Tibial nerve (tissue), 4 donors: ENCODE measurements around the gene PICK1. TPM values are rescaled to one million over a fixed set of nuclear protein-coding genes. Genes with fewer than 3 reads are reported as not detected.

Experiments
- DNase-seq, 2 donors: peaks; one replicate each; pipeline ENCODE4 v3.0.0-alpha.2; 2019; ENCODE audit warnings: low spot score in 2 of 2
- H3K27ac ChIP-seq, 4 donors: fragments of 200-600 bp; sonication (generic) in 3 of 4; one replicate each; pipeline ENCODE4 v1.5.1; 2017 to 2019; ENCODE audit warnings: mild to moderate bottlenecking in 1 of 4
- H3K27me3 ChIP-seq, 2 donors: fragments of 200-600 bp; sonication (generic) in 1 of 2; one replicate each; pipeline versions ENCODE4 v1.5.1 to v1.6.0; 2017 to 2019
- H3K36me3 ChIP-seq, 3 donors: fragments of 200-600 bp; sonication (generic); one replicate each; pipeline ENCODE4 v1.5.1; 2018 to 2019
- H3K4me1 ChIP-seq, 4 donors: fragments of 200-600 bp; sonication (generic) in 3 of 4; one replicate each; pipeline ENCODE4 v1.5.1; 2017 to 2019
- H3K4me3 ChIP-seq, 4 donors: fragments of 200-600 bp; sonication (generic) in 3 of 4; one replicate each; pipeline ENCODE4 v1.5.1; 2017 to 2019; ENCODE audit warnings: mild to moderate bottlenecking in 1 of 4, moderate library complexity in 1 of 4
- H3K9me3 ChIP-seq, 4 donors: fragments of 200-600 bp; sonication (generic) in 3 of 4; one replicate each; pipeline ENCODE4 v1.5.1; 2017 to 2019
- EP300 ChIP-seq, 2 donors: sonication (generic); formaldehyde crosslinking; IDR thresholded peaks; one replicate each; pipeline ENCODE4 v1.6.1; 2017; ENCODE audit warnings: antibody characterized with exemption in 2 of 2, mild to moderate bottlenecking in 1 of 2
- POLR2A ChIP-seq, 2 donors: fragments of 450-650 bp; IDR thresholded peaks; one replicate each; pipeline ENCODE4 v1.6.1; 2017; ENCODE audit warnings: antibody characterized with exemption in 2 of 2, mild to moderate bottlenecking in 2 of 2, moderate library complexity in 2 of 2
- WGBS, 2 donors: methylation state at CpG; one replicate each; pipeline ENCODE4 v1.1.5; 2018; 5-methylcytosine and 5-hydroxymethylcytosine counted together
- total RNA-seq, 4 donors: library from RNA; depleted of rRNA; stranded (reverse); fragments of >200 nt; gene quantifications; one replicate each; pipeline ENCODE4 v1.1.0, GENCODE V29; 2016
- TF ChIP-seq, protein P1 (sequence below), 5 experiments: fragments of 200-600 bp in 3 of 5; fragments of 450-650 bp in 2 of 5; sonication (generic) in 3 of 5; IDR thresholded peaks; one replicate each; pipeline ENCODE4 v1.5.1; 2016 to 2019; ENCODE audit warnings: antibody characterized with exemption in 5 of 5, mild to moderate bottlenecking in 3 of 5, moderate library complexity in 2 of 5

PICK1 gene
- total RNA-seq, 4 donors from 2014 or later = 32.1 to 49.8 (median 44.2) TPM

DNA sequence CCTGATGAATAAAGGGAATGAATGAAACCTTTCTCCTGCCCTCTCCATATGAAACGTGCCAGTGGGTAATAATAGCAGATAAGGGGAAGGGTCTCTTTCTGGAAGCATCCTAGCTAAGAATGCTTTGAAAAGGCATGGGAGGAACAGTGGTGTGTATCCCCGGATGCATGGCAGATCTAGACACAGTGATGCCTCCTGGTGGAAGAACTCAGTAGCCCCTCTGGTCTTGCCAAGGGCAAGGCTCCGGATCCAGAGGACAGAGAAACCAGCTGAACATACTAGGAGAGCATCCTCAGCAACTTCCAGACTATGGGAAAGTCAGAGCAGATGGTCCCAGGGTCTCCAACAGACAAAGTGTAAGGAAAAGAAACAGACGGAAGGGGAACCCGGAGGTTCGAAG is 46.9 kb downstream of the PICK1 start:
- H3K36me3 ChIP-seq = no peaks in the 10 kb centered on the region
- H3K27me3 ChIP-seq = no peaks in the 10 kb centered on the region
- 66 to 75% methylated on average over 6 of the region's 6 CpGs for WGBS, 2 donors
- H3K4me3 ChIP-seq = no peak overlapping the region
- no peak for DNase-seq
- H3K9me3 ChIP-seq = no peaks in the 10 kb centered on the region
- peaks cover 0 to 14% (median 6%) of the 10 kb centered on the region in 4 donors for H3K4me1 ChIP-seq
- H3K27ac ChIP-seq = no peak overlapping the region
- TF ChIP-seq POLR2A (IDR thresholded peaks at IDR 0.05) (no peak), EP300 (IDR thresholded peaks at IDR 0.05) (no peak)
- TF ChIP-seq, protein P1, sequence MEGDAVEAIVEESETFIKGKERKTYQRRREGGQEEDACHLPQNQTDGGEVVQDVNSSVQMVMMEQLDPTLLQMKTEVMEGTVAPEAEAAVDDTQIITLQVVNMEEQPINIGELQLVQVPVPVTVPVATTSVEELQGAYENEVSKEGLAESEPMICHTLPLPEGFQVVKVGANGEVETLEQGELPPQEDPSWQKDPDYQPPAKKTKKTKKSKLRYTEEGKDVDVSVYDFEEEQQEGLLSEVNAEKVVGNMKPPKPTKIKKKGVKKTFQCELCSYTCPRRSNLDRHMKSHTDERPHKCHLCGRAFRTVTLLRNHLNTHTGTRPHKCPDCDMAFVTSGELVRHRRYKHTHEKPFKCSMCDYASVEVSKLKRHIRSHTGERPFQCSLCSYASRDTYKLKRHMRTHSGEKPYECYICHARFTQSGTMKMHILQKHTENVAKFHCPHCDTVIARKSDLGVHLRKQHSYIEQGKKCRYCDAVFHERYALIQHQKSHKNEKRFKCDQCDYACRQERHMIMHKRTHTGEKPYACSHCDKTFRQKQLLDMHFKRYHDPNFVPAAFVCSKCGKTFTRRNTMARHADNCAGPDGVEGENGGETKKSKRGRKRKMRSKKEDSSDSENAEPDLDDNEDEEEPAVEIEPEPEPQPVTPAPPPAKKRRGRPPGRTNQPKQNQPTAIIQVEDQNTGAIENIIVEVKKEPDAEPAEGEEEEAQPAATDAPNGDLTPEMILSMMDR (IDR thresholded peaks at IDR 0.05) = peak in 2 of 5 experiments; percentile 11 to 13

DNA sequence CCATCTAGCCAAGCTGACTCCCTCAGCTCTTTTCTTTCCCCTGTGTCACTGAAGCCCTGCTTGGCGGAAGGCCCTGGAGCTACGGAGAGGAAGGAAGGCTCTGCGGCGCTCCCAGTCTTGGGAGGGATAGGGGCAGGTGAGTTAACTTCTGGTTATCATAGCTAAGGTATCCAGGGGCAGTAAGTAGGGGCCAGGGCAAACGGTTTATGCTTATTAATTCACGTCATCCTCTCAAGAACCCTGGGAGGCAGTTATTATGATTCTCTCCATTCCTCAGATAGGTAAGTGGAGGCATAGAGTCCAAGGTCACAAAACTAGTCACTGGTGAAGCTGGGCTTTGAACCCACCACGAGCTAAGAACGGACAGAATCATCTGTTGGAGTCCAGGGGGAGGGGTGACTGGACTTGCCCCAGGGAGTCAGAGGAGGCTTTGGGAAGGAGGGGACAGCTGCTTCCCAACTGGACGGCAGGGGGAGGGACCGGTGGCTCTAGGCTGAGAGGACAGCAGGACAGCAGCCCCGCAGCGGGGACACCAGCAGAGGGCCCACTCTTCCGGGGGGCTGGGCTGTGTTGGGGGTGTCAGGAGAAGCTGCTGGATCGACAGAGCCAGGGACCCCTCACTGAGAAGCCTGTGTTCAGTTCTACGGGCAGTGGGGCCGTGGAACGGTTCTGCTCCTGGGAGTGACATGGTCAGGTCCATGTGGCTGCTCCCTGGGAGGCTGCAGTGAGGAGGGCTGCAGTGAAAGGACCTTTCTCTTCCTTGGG is 49.8 kb downstream of the PICK1 start:
- Histone ChIP-seq H3K4me1 (peaks cover 0 to 32% (median 10%) of the 10 kb centered on the region in 4 donors), H3K36me3 (peaks cover 0 to 7% (median 0%) of the 10 kb centered on the region in 3 donors), H3K27me3 (no peaks in the 10 kb centered on the region), H3K27ac (peak overlapping the region in 3 of 4 donors; percentile 10 to 55 (median 17)), H3K9me3 (no peaks in the 10 kb centered on the region), H3K4me3 (no peak overlapping the region)
- DNase-seq = no peak
- no peak for TF ChIP-seq EP300 (IDR thresholded peaks at IDR 0.05)
- no peak for TF ChIP-seq POLR2A (IDR thresholded peaks at IDR 0.05)
- TF ChIP-seq, protein P1 (IDR thresholded peaks at IDR 0.05) = no peak
- 66 to 82% methylated on average over 17 of the region's 17 CpGs for WGBS, 2 donors

DNA sequence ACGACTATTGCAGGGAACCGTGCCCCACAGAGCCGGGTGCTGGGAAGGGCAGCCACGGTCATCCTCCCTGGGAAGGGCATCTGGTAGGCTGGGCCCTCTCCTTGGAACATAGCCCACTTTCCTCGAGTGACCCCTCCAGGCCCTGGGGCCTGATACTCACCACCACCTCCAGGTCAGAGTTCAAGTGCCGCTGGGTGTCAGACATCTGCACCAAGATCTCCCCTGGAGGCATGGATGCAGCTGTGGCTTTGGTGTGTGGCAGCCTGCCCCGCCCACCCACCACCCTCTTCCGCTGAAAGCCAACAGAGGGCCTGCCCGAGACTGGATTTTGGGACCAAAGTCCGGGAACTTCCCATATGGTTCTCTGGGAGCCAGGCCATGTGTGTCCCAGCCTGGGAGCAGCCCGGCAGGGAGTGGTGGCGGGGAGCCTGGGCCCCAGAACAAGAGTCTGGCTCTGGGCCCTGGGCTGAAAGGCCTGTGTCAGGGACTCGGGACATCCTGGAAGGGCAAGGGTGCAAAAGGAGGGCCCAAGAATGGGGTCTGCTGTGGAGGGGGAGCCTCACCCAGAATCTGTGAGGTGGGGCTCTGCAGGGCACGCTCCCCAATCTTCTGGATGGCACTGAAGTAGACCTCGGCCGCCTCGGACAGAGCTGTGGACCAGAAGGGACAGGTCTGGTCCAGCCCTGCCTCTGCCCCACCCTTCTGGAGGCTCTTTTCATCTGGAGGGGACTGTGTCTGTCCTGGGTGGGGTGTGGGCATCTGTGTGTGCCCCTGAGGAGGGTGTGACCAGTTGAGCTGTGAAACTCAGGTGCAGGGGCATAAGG is 50.7 kb downstream of the PICK1 start:
- Histone ChIP-seq H3K4me1 (peaks cover 0 to 38% (median 10%) of the 10 kb centered on the region in 4 donors), H3K9me3 (no peaks in the 10 kb centered on the region), H3K36me3 (peaks cover 0 to 12% (median 0%) of the 10 kb centered on the region in 3 donors), H3K4me3 (no peak overlapping the region), H3K27ac (peak overlapping the region; percentile 10 to 55 (median 24)), H3K27me3 (no peaks in the 10 kb centered on the region)
- TF ChIP-seq EP300 (IDR thresholded peaks at IDR 0.05) (no peak), POLR2A (IDR thresholded peaks at IDR 0.05) (no peak)
- TF ChIP-seq, protein P1 (IDR thresholded peaks at IDR 0.05) = no peak
- WGBS, 2 donors = 53 to 67% methylated on average over 14 to 15 of the region's 17 CpGs
- no peak for DNase-seq

DNA sequence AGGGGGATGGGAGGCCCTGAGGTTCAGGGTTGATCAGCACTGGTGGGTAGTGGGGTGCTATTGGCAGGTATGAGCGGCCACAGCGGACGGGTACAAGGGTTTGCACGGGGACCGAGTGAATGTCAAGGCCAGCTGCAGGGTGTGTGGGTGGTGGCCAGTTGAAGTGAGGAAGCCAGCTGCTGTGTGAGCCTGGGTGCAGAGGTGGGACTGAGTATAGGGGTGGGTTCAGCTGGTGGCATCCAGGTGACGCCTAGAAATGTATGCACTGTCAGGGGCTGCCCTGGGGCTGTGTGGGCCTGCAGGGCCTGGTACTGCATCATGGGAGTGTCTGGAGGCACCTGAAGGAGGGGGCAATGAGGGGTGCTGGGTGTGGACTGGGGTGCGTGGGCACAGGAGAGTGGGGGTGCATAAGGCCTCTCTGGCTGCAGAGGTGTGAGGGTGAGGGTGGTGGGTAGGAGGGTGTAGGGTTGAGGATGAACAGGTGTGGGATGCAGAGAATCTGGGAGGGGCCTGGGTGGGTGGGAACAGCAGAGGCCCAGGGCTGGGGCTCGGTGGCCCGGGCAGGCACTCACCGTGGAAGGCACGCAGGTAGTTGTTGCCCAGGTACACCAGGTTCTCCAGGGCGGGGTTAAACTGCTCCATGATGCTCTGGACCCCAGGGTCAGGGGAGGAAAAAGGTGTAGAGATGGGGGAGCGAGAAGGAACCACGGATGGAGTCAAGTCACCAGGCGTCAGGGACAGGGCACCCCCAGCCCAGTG is 51.5 kb downstream of the PICK1 start:
- peak overlapping the region in 2 of 4 donors; percentile 42 to 55 for H3K27ac ChIP-seq
- peaks cover 0 to 38% (median 10%) of the 10 kb centered on the region in 4 donors for H3K4me1 ChIP-seq
- no peaks in the 10 kb centered on the region for H3K9me3 ChIP-seq
- no peak overlapping the region for H3K4me3 ChIP-seq
- H3K27me3 ChIP-seq = no peaks in the 10 kb centered on the region
- TF ChIP-seq EP300 (IDR thresholded peaks at IDR 0.05) = no peak
- TF ChIP-seq, protein P1 (IDR thresholded peaks at IDR 0.05) = no peak
- no peak for TF ChIP-seq POLR2A (IDR thresholded peaks at IDR 0.05)
- no peak for DNase-seq
- H3K36me3 ChIP-seq = peaks cover 0 to 12% (median 0%) of the 10 kb centered on the region in 3 donors
- WGBS, 2 donors = 89 to 91% methylated on average over 15 of the region's 15 CpGs
